Endothelial cell of umbilical vein (primary cell): ENCODE results near the gene CYP17A1. TPM values are rescaled to one million over a fixed set of nuclear protein-coding genes. Genes with fewer than 3 reads are reported as not detected.
A peak's percentile ranks its signal among the peaks of the same experiment; 100 is the strongest.

ENCODE experiments used
- BruUV-seq: library from RNA; stranded (reverse); fragments of 400-500 nt; replicated peaks from 2 replicates; lab custom pipeline; 2021; lab: Mats Ljungman, UMichigan
- CTCF ChIA-PET: fragments of 300-600, 350-600 bp; sonication (Branson Sonifier 250); formaldehyde crosslinking; loops from one replicate; lab custom pipeline; 2021; ENCODE audit warnings: antibody characterized with exemption, inconsistent platforms; lab: Charles Lee
- POLR2A ChIA-PET: fragments of 300-600, 350-600 bp; sonication (Branson Sonifier 250); formaldehyde crosslinking; loops from one replicate; lab custom pipeline; 2021; ENCODE audit warnings: antibody characterized with exemption, inconsistent platforms; lab: Charles Lee
- DNase-seq: peaks from one replicate; pipeline ENCODE4 v3.0.0-alpha.2; 2011; ENCODE audit warnings: low read depth, low spot score
- FAIRE-seq: peaks from 2 replicates; lab custom pipeline; 2011; peaks lifted over from hg19 to GRCh38; lab: Jason Lieb, UNC
- H2AFZ ChIP-seq: 2 replicates; pipeline ENCODE4 v1.6.0; 2012; ENCODE audit warnings: low read depth, low read length, control low read depth, inconsistent platforms
- H3K27ac ChIP-seq: 2 replicates; pipeline ENCODE4 v1.5.1; 2011; ENCODE audit warnings: low read depth, mild to moderate bottlenecking, control low read depth, low read length, moderate library complexity; ENCODE audit not compliant: insufficient read depth
- H3K27me3 ChIP-seq, 2 experiments: 2 replicates each; pipeline versions ENCODE4 v1.6.0 to v1.6.1; 2011; ENCODE audit warnings: low read length in 2 of 2, mixed read lengths in 1 of 2; ENCODE audit not compliant: control insufficient read depth in 2 of 2, insufficient read depth in 2 of 2
- H3K36me3 ChIP-seq, 2 experiments: 2 replicates in 1 of 2; 3 replicates in 1 of 2; pipeline ENCODE4 v1.5.1; 2011; ENCODE audit warnings: low read length in 2 of 2, mild to moderate bottlenecking in 1 of 2, moderate library complexity in 1 of 2; ENCODE audit not compliant: control insufficient read depth in 2 of 2, insufficient read depth in 2 of 2; ENCODE audit errors: extremely low read depth in 1 of 2
- H3K4me1 ChIP-seq: 3 replicates; pipeline ENCODE4 v1.5.1; 2011; ENCODE audit warnings: mild to moderate bottlenecking, low read length; ENCODE audit not compliant: control insufficient read depth, insufficient read depth; ENCODE audit errors: extremely low read depth
- H3K4me2 ChIP-seq: 2 replicates; pipeline ENCODE4 v1.6.1; 2011; ENCODE audit warnings: low read length, control low read depth, mixed read lengths; ENCODE audit not compliant: insufficient read depth
- H3K4me3 ChIP-seq, 3 experiments: fragments of 200-600 bp in 1 of 3; sonication (generic), shearing (Covaris generic) in 1 of 3; replicated peaks in 1 of 3; 2 replicates each; pipeline ENCODE4 v1.5.1; 2011 to 2016; ENCODE audit warnings: control low read depth in 3 of 3, low read length in 3 of 3, mild to moderate bottlenecking in 2 of 3, inconsistent platforms in 1 of 3, low read depth in 1 of 3, moderate library complexity in 1 of 3; ENCODE audit not compliant: insufficient read depth in 1 of 3
- H3K79me2 ChIP-seq: 2 replicates; pipeline ENCODE4 v1.6.0; 2012; ENCODE audit warnings: low read length, inconsistent platforms; ENCODE audit not compliant: control insufficient read depth, insufficient read depth
- H3K9ac ChIP-seq: replicated peaks from 2 replicates; pipeline ENCODE3; 2011; ENCODE audit warnings: low read length, control low read depth; ENCODE audit not compliant: insufficient read depth; ENCODE audit errors: extremely low read depth
- H3K9me1 ChIP-seq: replicated peaks from 3 replicates; pipeline ENCODE4 v1.6.0; 2011; ENCODE audit warnings: mild to moderate bottlenecking, low read length; ENCODE audit not compliant: control insufficient read depth, insufficient read depth; ENCODE audit errors: extremely low read depth
- H3K9me3 ChIP-seq: replicated peaks from 2 replicates; pipeline ENCODE4 v1.5.1; 2012; ENCODE audit warnings: low read length, inconsistent platforms; ENCODE audit not compliant: control insufficient read depth, insufficient read depth
- H4K20me1 ChIP-seq: replicated peaks from 2 replicates; pipeline ENCODE3; 2011; ENCODE audit warnings: mild to moderate bottlenecking, low read length; ENCODE audit not compliant: control insufficient read depth, insufficient read depth; ENCODE audit errors: extremely low read depth
- FOS ChIP-seq: IDR thresholded peaks from 2 replicates; pipeline ENCODE4 v1.6.1; 2011; ENCODE audit warnings: mild to moderate bottlenecking, low read length, moderate library complexity, borderline replicate concordance; ENCODE audit not compliant: insufficient read depth
- GATA2 ChIP-seq: IDR thresholded peaks from 2 replicates; pipeline ENCODE4 v1.7.0; 2011; ENCODE audit warnings: low read depth, mild to moderate bottlenecking, moderate library complexity, mixed read lengths, low read length; ENCODE audit not compliant: insufficient read length, insufficient read depth
- MYC ChIP-seq: IDR thresholded peaks from one replicate; pipeline ENCODE4 v1.6.1; 2011; ENCODE audit warnings: mild to moderate bottlenecking, low read depth, low read length
- POLR2A ChIP-seq: IDR thresholded peaks from 2 replicates; pipeline ENCODE4 v1.6.1; 2012; ENCODE audit warnings: low read depth, mild to moderate bottlenecking, control low read depth, low read length
- POLR2AphosphoS5 ChIP-seq: IDR thresholded peaks from 2 replicates; pipeline ENCODE4 v1.6.1; 2012; ENCODE audit warnings: low read depth, mild to moderate bottlenecking, control low read depth, low read length, moderate library complexity; ENCODE audit not compliant: insufficient read depth
- dilution Hi-C: fragments of 300-500 bp; cut with MboI; formaldehyde crosslinking; loops from one replicate; pipeline ENCODE4 v1.15.0; 2019; ENCODE audit warnings: low sequenced_read_pairs; ENCODE audit not compliant: extremely low pct_ligation_motif_present
- intact Hi-C: fragments of 100-400 bp; cut with micrococcal nuclease; formaldehyde crosslinking; loops from one replicate; pipeline ENCODE4 v1.10.0; 2022
- polyA plus RNA-seq, 4 experiments: library from polyadenylated mRNA; depleted of rRNA in 3 of 4; stranded (reverse) in 3 of 4; unstranded in 1 of 4; fragments of >200 nt; gene quantifications; 2 replicates each; pipeline versions ENCODE4 v1.2.1 to v1.2.3, GENCODE V29; 2011 to 2012; ENCODE audit warnings: missing spikeins in 1 of 4
- small RNA-seq: library from RNA; depleted of rRNA; stranded (forward); fragments of <200 nt; gene quantifications from one replicate; pipeline ENCODE3, GENCODE V24; 2012; ENCODE audit warnings: low replicate concordance, low read depth; ENCODE audit not compliant: insufficient read depth, insufficient read length
- total RNA-seq: library from RNA; stranded (reverse); gene quantifications from 2 replicates; pipeline ENCODE4 v1.2.3, GENCODE V29; 2021
- TF ChIP-seq, protein P1 (sequence below): IDR thresholded peaks from 2 replicates; pipeline ENCODE4 v1.6.1; 2011; ENCODE audit not compliant: insufficient read depth, insufficient read length
- TF ChIP-seq, protein P2 (sequence below), 2 donors: IDR thresholded peaks; 1 replicate in 1 of 2; 2 replicates in 1 of 2; pipeline ENCODE4 v1.5.1; 2011; ENCODE audit warnings: low read length in 2 of 2, mild to moderate bottlenecking in 2 of 2, moderate library complexity in 2 of 2, control low read depth in 1 of 2, inconsistent platforms in 1 of 2, low read depth in 1 of 2; ENCODE audit not compliant: insufficient read depth in 1 of 2; ENCODE audit errors: extremely low read depth in 1 of 2

Gene CYP17A1
- total and polyA plus RNA-seq, 2 donors (not counting 3 experiments of a cell fraction or from before 2014, with no cell fraction given): not detected

DNA sequence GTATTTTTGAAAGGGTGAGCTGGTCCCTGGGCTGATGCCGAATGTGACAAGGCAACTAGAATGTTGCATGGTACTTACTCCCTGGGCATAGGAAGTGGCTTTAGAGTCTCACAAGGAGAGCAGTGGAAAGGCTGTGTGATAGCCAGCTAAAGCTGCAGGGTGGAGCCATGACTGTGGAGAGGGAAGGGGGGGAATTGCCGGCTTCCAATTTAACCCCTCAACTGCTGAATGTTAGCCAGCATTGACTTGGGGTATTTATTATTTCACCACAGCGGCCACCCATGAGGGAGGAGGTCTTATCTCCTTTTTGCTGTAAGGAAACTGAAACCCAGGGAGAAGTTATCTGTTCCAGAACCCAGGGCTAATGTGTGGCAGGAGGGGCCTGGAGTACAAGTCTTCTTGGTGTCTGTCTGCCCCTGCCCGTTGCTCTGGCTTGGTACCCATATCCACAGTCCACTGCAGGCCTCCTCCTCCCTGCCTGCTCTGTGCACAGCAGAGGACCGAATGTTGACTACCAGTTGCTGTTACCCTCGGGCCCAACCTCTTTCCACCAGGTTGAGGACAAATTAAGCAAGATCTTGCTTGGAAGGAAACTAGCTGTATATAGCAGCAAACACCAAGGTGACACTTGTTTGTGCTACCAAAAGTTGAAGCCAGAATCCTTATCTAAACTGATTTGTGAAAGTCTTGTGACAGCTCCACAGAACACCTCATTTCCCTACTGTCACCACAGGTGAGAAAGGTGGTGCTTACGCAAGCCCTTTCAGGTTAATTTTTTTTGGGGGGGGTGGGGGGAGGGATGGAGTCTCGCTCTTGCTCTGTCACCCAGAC is 55.9 kb downstream of the CYP17A1 start:
- TF ChIP-seq MYC (no peak), GATA2 (no peak), POLR2AphosphoS5 (no peak), FOS (no peak), POLR2A (no peak)
- TF ChIP-seq, protein P1, sequence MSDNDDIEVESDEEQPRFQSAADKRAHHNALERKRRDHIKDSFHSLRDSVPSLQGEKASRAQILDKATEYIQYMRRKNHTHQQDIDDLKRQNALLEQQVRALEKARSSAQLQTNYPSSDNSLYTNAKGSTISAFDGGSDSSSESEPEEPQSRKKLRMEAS: no peak
- TF ChIP-seq, protein P2, sequence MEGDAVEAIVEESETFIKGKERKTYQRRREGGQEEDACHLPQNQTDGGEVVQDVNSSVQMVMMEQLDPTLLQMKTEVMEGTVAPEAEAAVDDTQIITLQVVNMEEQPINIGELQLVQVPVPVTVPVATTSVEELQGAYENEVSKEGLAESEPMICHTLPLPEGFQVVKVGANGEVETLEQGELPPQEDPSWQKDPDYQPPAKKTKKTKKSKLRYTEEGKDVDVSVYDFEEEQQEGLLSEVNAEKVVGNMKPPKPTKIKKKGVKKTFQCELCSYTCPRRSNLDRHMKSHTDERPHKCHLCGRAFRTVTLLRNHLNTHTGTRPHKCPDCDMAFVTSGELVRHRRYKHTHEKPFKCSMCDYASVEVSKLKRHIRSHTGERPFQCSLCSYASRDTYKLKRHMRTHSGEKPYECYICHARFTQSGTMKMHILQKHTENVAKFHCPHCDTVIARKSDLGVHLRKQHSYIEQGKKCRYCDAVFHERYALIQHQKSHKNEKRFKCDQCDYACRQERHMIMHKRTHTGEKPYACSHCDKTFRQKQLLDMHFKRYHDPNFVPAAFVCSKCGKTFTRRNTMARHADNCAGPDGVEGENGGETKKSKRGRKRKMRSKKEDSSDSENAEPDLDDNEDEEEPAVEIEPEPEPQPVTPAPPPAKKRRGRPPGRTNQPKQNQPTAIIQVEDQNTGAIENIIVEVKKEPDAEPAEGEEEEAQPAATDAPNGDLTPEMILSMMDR (IDR thresholded peaks at IDR 0.05; ENCODE audit: extremely low read depth in 1 of 2, insufficient read depth in 1 of 2, low read depth in 1 of 2, low read length in 2 of 2): no peak
- ChIA-PET CTCF (interaction anchor here (1.1 to 1.6 kb wide), 3 partner anchors 19 to 22 kb away, joined by 4 to 5 read pairs (median 4); no protein-coding TSS in a partner anchor), POLR2A (interaction anchor here (1.5 kb wide), 1 partner anchor 21 kb away, joined by 7 read pairs; no protein-coding TSS in a partner anchor)
- dilution Hi-C loops: no loop called here
- FAIRE-seq (peak; percentile 83), DNase-seq (peak; percentile 54)
- intact Hi-C loops: no loop called here
- Histone ChIP-seq H3K4me3 (no peak overlapping the region), H3K4me1 (peaks cover 65% of the 10 kb centered on the region), H3K9ac (no peak overlapping the region), H3K4me2 (no peak overlapping the region), H3K9me1 (no peaks in the 10 kb centered on the region), H3K79me2 (peaks cover 21% of the 10 kb centered on the region), H4K20me1 (no peaks in the 10 kb centered on the region), H3K9me3 (no peaks in the 10 kb centered on the region), H2AFZ (no peak overlapping the region), H3K27ac (no peak overlapping the region), H3K27me3 (no peaks in the 10 kb centered on the region), H3K36me3 (peaks cover 0 to 2% of the 10 kb centered on the region in 2 experiments)
- BruUV-seq: no TSS peak

Small RNA genes within 50 kb of the gene (small RNA-seq; reads per million reads assigned to genes)
- not detected for gene AS3MT
- gene RF00026: not detected
- 0.66 reads per million for gene RNU6-1231P

Other genes starting within 250 kb of the CYP17A1 start
- 108 and 114 TPM in 2 replicates for gene TRIM8, start 192.9 kb downstream of the CYP17A1 start, total RNA-seq
- 74.1 and 77.2 TPM in 2 replicates for gene TRIM8, start 192.9 kb downstream of the CYP17A1 start, polyA plus RNA-seq
- gene ARL3, start 123.0 kb downstream of the CYP17A1 start, total RNA-seq: 10.6 and 11.0 TPM in 2 replicates
- gene ARL3, start 123.0 kb downstream of the CYP17A1 start, polyA plus RNA-seq: 4.9 and 6.6 TPM in 2 replicates
- 13.1 and 17.0 TPM in 2 replicates for gene SFXN2, start 122.8 kb downstream of the CYP17A1 start, total RNA-seq
- gene SFXN2, start 122.8 kb downstream of the CYP17A1 start, polyA plus RNA-seq: 8.1 and 9.8 TPM in 2 replicates
- gene WBP1L, start 93.5 kb downstream of the CYP17A1 start, total RNA-seq: 43.6 and 46.0 TPM in 2 replicates
- 70.3 and 94.1 TPM in 2 replicates for gene WBP1L, start 93.5 kb downstream of the CYP17A1 start, polyA plus RNA-seq
- gene BORCS7, start 16.8 kb upstream of the CYP17A1 start, total RNA-seq: 16.2 and 16.9 TPM in 2 replicates
- 16.5 and 26.0 TPM in 2 replicates for gene BORCS7, start 16.8 kb upstream of the CYP17A1 start, polyA plus RNA-seq
- gene AS3MT, start 32.1 kb upstream of the CYP17A1 start, total RNA-seq: 0.95 TPM in 1 of 2 replicates, not detected in the other
- gene AS3MT, start 32.1 kb upstream of the CYP17A1 start, polyA plus RNA-seq: 0.72 and 1.0 TPM in 2 replicates
- 3.0 and 3.2 TPM in 2 replicates for gene CNNM2, start 80.9 kb upstream of the CYP17A1 start, total RNA-seq
- 1.9 and 2.1 TPM in 2 replicates for gene CNNM2, start 80.9 kb upstream of the CYP17A1 start, polyA plus RNA-seq